ENCODE measurements around the gene TNRC6B. TPM values are rescaled to one million over a fixed set of nuclear protein-coding genes. Genes with fewer than 3 reads are reported as not detected.

Gene TNRC6B
- total RNA-seq, 1 experiment from 2014 or later, result 50.4 TPM

DNA sequence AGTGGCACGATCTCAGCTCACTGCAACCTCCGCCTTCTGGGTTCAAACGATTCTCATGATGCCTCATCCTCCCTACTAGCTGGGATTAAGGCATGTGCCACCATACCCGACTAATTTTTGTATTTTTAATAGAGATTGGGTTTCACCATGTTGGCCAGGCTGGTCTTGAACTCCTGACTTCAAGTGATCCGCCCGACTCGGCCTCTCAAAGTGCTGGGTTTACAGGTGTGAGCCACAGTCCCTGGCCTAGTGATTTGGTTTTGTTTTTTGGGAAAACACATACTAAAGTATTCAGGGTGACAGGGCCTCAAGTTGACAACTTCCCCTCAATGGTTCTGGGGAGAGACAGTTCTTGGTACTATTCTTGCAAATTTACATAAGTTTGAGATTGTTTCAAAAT lies 22.1 kb downstream of the TNRC6B start (continued):
- TF ChIP-seq, protein P1, sequence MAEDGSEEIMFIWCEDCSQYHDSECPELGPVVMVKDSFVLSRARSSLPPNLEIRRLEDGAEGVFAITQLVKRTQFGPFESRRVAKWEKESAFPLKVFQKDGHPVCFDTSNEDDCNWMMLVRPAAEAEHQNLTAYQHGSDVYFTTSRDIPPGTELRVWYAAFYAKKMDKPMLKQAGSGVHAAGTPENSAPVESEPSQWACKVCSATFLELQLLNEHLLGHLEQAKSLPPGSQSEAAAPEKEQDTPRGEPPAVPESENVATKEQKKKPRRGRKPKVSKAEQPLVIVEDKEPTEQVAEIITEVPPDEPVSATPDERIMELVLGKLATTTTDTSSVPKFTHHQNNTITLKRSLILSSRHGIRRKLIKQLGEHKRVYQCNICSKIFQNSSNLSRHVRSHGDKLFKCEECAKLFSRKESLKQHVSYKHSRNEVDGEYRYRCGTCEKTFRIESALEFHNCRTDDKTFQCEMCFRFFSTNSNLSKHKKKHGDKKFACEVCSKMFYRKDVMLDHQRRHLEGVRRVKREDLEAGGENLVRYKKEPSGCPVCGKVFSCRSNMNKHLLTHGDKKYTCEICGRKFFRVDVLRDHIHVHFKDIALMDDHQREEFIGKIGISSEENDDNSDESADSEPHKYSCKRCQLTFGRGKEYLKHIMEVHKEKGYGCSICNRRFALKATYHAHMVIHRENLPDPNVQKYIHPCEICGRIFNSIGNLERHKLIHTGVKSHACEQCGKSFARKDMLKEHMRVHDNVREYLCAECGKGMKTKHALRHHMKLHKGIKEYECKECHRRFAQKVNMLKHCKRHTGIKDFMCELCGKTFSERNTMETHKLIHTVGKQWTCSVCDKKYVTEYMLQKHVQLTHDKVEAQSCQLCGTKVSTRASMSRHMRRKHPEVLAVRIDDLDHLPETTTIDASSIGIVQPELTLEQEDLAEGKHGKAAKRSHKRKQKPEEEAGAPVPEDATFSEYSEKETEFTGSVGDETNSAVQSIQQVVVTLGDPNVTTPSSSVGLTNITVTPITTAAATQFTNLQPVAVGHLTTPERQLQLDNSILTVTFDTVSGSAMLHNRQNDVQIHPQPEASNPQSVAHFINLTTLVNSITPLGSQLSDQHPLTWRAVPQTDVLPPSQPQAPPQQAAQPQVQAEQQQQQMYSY (CRISPR knock-in tag; IDR thresholded peaks at IDR 0.05), result no peak
- TF ChIP-seq, protein P2, sequence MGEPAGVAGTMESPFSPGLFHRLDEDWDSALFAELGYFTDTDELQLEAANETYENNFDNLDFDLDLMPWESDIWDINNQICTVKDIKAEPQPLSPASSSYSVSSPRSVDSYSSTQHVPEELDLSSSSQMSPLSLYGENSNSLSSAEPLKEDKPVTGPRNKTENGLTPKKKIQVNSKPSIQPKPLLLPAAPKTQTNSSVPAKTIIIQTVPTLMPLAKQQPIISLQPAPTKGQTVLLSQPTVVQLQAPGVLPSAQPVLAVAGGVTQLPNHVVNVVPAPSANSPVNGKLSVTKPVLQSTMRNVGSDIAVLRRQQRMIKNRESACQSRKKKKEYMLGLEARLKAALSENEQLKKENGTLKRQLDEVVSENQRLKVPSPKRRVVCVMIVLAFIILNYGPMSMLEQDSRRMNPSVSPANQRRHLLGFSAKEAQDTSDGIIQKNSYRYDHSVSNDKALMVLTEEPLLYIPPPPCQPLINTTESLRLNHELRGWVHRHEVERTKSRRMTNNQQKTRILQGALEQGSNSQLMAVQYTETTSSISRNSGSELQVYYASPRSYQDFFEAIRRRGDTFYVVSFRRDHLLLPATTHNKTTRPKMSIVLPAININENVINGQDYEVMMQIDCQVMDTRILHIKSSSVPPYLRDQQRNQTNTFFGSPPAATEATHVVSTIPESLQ (CRISPR knock-in tag; IDR thresholded peaks at IDR 0.05), result no peak

- Mint-ChIP-seq H3K4me1 (peaks cover 88% of the 10 kb centered on the region), H3K9me3 (no peaks in the 10 kb centered on the region), H3K36me3 (no peaks in the 10 kb centered on the region), H3K27me3 (ENCODE audit: low read depth) (no peaks in the 10 kb centered on the region), H3K27ac (peak overlapping the region; percentile 61; the same call in 1 of the 2 replicates), H3K4me3 (no peak overlapping the region)
- TF ChIP-seq, protein P3, sequence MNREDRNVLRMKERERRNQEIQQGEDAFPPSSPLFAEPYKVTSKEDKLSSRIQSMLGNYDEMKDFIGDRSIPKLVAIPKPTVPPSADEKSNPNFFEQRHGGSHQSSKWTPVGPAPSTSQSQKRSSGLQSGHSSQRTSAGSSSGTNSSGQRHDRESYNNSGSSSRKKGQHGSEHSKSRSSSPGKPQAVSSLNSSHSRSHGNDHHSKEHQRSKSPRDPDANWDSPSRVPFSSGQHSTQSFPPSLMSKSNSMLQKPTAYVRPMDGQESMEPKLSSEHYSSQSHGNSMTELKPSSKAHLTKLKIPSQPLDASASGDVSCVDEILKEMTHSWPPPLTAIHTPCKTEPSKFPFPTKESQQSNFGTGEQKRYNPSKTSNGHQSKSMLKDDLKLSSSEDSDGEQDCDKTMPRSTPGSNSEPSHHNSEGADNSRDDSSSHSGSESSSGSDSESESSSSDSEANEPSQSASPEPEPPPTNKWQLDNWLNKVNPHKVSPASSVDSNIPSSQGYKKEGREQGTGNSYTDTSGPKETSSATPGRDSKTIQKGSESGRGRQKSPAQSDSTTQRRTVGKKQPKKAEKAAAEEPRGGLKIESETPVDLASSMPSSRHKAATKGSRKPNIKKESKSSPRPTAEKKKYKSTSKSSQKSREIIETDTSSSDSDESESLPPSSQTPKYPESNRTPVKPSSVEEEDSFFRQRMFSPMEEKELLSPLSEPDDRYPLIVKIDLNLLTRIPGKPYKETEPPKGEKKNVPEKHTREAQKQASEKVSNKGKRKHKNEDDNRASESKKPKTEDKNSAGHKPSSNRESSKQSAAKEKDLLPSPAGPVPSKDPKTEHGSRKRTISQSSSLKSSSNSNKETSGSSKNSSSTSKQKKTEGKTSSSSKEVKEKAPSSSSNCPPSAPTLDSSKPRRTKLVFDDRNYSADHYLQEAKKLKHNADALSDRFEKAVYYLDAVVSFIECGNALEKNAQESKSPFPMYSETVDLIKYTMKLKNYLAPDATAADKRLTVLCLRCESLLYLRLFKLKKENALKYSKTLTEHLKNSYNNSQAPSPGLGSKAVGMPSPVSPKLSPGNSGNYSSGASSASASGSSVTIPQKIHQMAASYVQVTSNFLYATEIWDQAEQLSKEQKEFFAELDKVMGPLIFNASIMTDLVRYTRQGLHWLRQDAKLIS (CRISPR knock-in tag; IDR thresholded peaks at IDR 0.05; ENCODE audit: borderline replicate concordance), result no peak
- TF ChIP-seq IRF1 (CRISPR knock-in tag; IDR thresholded peaks at IDR 0.05) (no peak), MYBL2 (CRISPR knock-in tag; IDR thresholded peaks at IDR 0.05) (no peak), CREB1 (CRISPR knock-in tag; IDR thresholded peaks at IDR 0.05) (no peak)
- ATAC-seq (0 out of 2 replicates have a peak, but pooled peaks have one; percentile 13), DNase-seq (ENCODE audit: low spot score) (no peak)
- ChIA-PET CTCF (no interaction called here), POLR2A (interaction anchor here (0.6 kb wide), 1 partner anchor 631 kb away, joined by 4 read pairs; no protein-coding TSS in a partner anchor)
Observed at GRCh38 chr22:40200795-40201530, 23.2 kb downstream of the TNRC6B start.

GRCh38 chr22:40202225-40202944 lies 24.7 kb downstream of the TNRC6B start:
- CTCF ChIA-PET, result interaction anchor here (1.1 kb wide), 1 partner anchor 9 kb away, joined by 6 read pairs; no protein-coding TSS in a partner anchor
- H3K9me3 Mint-ChIP-seq, result peaks cover 1% of the 10 kb centered on the region
- no peaks in the 10 kb centered on the region for H3K27me3 Mint-ChIP-seq (ENCODE audit: low read depth)
- H3K4me1 Mint-ChIP-seq, result peaks cover 80% of the 10 kb centered on the region
- no peak overlapping the region for H3K4me3 Mint-ChIP-seq
- H3K27ac Mint-ChIP-seq, result peak overlapping the region; percentile 75
- POLR2A ChIA-PET, result interaction anchor here (1.2 kb wide), 1 partner anchor 21 kb away, joined by 3 read pairs; no protein-coding TSS in a partner anchor
- DNase-seq (ENCODE audit: low spot score) (no peak), ATAC-seq (no peak)
- H3K36me3 Mint-ChIP-seq, result no peaks in the 10 kb centered on the region
- TF ChIP-seq JUN (CRISPR knock-in tag; IDR thresholded peaks at IDR 0.05) (no peak), RELA (CRISPR knock-in tag; IDR thresholded peaks at IDR 0.05; ENCODE audit: borderline replicate concordance) (no peak), ZNF219 (CRISPR knock-in tag; IDR thresholded peaks at IDR 0.05; ENCODE audit: borderline replicate concordance) (no peak), CBFB (CRISPR knock-in tag; IDR thresholded peaks at IDR 0.05; ENCODE audit: low read depth) (no peak), ZNF138 (CRISPR knock-in tag; conservative IDR thresholded peaks at IDR 0.05) (no peak), FOXK1 (CRISPR knock-in tag; IDR thresholded peaks at IDR 0.05) (no peak), HMGA2 (CRISPR knock-in tag; IDR thresholded peaks at IDR 0.05) (no peak), CREB1 (CRISPR knock-in tag; IDR thresholded peaks at IDR 0.05) (no peak), STAT6 (CRISPR knock-in tag; conservative IDR thresholded peaks at IDR 0.05; ENCODE audit: low read depth) (no peak), GABPB1 (CRISPR knock-in tag; IDR thresholded peaks at IDR 0.05) (no peak), NR3C1 (CRISPR knock-in tag; conservative IDR thresholded peaks at IDR 0.05; ENCODE audit: low read depth) (no peak)
- TF ChIP-seq, protein P4, sequence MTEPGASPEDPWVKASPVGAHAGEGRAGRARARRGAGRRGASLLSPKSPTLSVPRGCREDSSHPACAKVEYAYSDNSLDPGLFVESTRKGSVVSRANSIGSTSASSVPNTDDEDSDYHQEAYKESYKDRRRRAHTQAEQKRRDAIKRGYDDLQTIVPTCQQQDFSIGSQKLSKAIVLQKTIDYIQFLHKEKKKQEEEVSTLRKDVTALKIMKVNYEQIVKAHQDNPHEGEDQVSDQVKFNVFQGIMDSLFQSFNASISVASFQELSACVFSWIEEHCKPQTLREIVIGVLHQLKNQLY (CRISPR knock-in tag; IDR thresholded peaks at IDR 0.05), result no peak
